Measurements from ENCODE around the gene IL12B.
A peak's percentile ranks its signal among the peaks of the same experiment; 100 is the strongest.
"Not testable (repeated sequence)": the region's sequence is repeated elsewhere in the genome, so short reads cannot be mapped to it uniquely, and the experiment has no call there.

Gene IL12B

DNA sequence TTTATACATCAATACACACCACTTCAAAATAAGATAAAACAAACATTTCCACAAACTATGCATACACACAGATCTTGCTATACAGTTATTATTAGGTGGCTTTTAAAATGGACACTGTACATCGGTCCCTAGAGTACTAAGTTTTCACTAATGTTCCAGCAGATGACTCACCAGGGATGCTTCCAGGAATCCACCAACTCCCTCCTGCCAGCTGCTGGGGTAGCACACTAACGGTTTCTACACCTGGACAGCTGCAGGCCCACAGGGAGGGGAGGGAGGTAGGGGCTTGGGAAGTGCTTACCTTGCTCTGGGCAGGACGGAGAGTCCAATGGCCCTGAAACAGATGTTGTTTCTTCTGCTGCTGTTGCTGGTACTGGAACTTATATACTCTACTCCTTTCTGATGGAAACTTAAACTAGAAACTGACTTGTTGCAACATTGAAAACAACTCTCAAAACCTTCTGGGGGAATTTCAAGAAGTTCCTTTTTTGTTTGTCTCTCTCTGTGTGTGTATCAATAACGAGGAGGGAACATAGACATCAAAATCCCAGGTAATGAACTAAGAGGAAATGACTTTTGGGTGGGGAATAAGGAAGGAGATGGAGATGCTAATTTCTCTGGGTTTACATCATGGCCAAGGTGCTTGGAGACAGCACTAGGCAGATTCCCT is at the start of gene IL12B:
TSS of gene IL12B (minus strand) at position 357 of the 670 bp plus-strand sequence. CDS start 3,705 bp downstream, outside the sequence.
- no peak for DNase-seq (ENCODE audit: low read depth in 2 of 3, low spot score in 1 of 3)

DNA sequence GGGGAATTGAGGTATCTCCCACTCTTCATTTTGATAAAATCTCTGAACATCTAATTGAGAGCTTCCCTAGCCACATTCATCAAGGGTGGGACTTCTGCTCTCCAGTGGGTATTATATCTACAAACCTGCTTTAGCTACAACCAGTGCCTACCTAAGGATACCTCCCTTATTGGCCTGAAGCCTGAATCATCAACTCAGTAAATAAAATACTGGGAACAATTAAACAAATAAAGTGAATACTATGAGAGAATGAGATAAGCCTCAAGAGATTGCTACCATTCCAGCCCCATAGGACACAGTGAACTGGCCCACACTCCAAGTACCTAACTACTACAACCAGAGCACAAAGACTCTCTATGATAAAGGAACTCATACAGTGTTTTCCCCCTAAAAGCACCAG is 47.4 kb upstream of the IL12B start:
- DNase-seq (ENCODE audit: low read depth in 2 of 3, low spot score in 1 of 3) = no peak

DNA sequence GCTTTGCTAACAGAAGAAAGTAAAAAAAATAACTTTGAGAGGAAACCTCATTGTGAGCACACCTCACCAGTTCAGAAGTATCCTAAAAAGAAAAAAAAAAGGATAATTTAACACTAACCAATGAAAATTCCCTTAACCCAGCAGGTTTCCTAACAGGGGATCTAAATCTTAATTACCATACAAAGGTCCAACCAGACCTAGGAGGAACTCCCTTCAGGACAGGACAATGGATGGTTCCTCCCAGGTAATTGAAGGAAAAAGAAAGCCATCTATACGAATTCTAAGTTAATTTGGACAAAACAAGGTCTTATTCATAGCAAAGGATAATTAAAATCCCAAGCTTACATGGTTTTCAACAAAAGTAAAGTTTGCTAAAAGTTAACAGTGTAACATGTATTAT is 37.6 kb upstream of the IL12B start:
- not testable (repeated sequence) for DNase-seq (ENCODE audit: low read depth in 2 of 3, low spot score in 1 of 3)

DNA sequence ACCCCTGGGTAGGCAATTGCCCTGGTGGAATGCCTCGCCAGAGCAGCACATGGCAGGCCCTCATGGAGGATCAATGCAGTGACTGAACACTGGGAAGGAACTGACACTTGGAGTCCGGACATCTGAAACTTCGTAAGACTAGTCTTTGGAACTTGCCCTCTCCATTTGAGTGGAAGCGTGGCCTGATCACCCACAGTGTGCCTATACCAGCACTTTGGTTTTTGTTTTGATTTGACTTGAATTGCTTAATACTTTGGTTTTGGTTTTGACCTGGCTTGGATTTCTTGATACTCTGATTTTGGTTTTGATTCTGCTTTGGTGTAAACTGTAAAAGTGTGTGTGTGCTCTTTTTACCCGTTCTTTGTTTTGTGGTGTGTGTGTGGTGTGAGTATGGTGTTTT is 36.5 kb upstream of the IL12B start:
- DNase-seq (ENCODE audit: low read depth in 2 of 3, low spot score in 1 of 3) = not testable (repeated sequence)

DNA sequence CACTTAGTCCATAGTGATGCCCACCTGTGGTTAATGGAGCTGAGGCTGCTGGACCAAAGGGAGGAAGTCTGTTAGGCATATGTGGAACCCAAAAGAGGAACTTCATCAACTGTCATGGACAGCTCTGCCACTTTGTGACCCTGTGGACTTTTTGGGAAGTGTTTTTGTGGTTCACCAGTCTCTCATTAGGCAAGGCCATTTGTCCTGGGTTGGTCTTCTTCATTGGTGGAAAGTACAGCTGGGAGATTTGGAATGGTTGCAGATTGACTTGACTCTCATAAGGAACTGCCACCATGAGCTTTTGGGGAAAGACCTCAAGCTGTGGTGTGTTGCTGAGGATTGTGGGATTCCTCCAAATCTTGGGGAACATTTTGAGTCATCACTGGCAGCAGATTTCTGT is 31.9 kb upstream of the IL12B start:
- DNase-seq (ENCODE audit: low read depth in 2 of 3, low spot score in 1 of 3) = no peak

DNA sequence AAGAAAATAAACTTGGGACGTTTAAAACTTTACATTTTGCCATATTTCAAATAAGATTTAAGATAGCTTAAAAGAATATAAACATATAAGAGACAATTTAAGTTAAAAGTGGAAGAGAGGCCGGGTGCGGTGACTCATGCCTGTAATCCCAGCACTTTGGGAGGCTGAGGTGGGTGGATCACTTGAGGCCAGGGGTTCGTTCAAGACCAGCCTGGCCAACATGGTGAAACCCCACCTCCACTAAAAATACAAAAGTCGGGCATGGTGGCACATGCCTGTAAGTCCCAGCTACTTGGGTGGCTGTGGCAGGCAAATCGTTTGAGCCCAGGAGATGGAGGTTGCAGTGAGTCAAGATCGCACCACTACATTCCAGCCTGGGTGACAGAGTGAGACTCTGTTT is 29.6 kb upstream of the IL12B start:
- not testable (repeated sequence) for DNase-seq (ENCODE audit: low read depth in 2 of 3, low spot score in 1 of 3)

DNA sequence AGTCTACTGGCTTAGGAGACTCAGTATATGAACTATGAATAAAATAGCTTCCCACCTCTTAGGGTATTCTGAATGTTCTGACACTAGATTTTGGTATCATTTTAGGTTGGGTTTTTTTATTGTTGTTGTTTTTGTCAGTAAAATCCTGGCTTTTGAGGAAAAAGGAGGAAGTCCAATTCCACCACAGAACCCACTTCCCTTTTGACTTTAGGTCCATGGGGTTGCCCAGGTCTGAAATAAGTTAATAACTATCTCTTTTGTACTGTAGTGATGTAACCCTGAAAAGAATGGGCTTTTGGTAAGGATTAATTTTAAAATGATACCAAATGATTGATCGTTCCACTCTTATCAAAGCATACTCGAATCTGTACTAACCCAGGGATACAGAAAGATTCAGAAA is 29.1 kb upstream of the IL12B start:
- DNase-seq (ENCODE audit: low read depth in 2 of 3, low spot score in 1 of 3) = no peak

DNA sequence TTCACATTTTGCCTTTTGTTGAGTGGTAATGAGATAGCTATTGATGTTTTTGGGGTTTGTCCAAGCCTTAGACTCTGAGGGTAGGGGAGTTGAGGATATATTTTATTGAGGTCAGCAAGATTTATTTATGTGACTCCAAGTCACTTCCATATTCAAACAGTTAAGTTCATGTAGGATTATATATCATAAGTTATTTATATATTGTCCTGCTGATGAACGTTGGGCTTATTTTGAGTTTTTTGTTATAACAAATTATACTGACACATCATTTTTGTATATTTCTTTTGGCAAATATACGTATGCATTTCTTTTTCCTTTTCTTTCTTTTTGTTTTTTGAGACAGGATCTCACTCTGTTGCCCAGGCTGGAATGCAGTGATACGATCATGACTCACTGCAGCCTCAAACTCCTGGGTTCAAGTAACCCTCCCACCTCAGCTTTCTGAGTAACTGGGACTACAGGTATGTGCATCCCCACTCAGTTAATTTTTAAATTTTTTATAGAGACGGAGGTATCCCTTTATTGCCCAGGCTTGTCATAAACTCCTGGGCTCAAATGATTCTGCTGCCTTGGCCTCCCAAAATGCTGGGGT is 23.5 kb upstream of the IL12B start:
- no peak for DNase-seq (ENCODE audit: low read depth in 2 of 3, low spot score in 1 of 3)

DNA sequence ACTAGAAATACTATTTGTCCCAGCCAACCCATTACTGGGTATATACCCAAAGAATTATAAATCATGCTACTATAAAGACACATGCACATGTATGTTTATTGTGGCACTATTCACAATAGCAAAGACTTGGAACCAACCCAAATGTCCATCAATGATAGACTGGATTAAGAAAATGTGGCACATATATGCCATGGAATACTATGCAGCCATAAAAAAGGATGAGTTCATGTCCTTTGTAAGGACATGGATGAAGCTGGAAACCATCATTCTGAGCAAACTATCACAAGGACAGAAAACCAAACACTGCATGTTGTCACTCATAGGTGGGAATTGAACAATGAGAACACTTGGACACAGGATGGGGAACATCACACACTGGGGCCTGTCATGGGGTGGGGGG is 20.4 kb upstream of the IL12B start:
- not testable (repeated sequence) for DNase-seq (ENCODE audit: low read depth in 2 of 3, low spot score in 1 of 3)

DNA sequence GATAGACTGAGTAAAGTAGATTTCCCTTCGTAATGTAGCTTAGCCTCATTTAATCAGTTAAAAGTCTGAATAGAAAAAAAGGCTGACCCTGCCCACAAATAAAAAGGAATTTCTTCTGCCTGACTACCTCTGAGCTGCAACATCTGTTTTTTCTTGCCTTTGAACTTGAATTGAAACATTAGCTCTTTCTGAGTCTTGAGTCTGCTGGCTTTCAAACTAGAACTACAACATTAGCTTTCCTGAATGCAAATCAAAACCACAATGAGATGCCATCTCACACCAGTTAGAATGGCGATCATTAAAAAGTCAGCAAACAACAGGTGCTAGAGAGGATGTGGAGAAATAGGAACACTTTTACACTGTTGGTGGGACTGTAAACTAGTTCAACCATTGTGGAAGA is 19.9 kb upstream of the IL12B start:
- DNase-seq (ENCODE audit: low read depth in 2 of 3, low spot score in 1 of 3) = not testable (repeated sequence)

DNA sequence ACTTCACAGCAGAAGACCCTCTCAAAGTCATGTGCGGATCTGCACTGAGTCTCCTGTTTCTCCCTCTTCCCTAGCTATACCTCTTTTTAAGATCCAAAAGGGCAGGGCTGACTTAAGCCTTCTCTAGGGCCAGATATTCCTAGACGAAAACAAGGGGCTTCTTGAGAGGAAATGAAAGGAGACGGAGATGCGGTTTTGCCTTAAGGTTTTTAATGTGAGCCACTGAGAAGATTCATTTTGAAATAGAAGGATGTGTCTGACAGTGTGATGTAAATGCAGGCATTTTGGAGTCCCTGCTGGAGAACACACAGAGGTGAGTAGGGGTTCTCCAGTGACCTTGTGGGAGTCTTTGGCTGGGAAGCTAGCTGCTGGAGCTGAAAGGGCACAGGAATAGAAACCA is 15.6 kb upstream of the IL12B start:
- DNase-seq (ENCODE audit: low read depth in 2 of 3, low spot score in 1 of 3) = no peak

DNA sequence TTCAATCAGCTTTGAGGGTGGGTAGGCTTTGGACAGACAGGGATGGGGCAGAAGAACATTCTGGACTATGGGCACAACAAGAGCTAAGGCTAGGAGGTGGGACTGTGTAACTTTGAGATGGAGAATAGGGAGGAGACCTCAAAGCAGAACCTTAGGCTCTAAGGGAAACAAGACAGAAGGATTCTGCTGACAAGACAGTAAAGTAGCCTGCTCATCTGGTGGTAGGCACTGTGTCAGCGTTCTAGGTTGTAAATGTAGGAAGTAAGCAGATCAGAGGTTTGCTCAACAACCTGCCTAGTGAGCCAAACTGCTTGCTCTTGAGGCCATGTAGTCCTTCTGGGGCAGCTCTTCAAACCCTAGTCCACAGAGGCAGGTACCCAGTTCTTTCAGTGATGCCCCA is 15.0 kb upstream of the IL12B start:
- no peak for DNase-seq (ENCODE audit: low read depth in 2 of 3, low spot score in 1 of 3)

DNA sequence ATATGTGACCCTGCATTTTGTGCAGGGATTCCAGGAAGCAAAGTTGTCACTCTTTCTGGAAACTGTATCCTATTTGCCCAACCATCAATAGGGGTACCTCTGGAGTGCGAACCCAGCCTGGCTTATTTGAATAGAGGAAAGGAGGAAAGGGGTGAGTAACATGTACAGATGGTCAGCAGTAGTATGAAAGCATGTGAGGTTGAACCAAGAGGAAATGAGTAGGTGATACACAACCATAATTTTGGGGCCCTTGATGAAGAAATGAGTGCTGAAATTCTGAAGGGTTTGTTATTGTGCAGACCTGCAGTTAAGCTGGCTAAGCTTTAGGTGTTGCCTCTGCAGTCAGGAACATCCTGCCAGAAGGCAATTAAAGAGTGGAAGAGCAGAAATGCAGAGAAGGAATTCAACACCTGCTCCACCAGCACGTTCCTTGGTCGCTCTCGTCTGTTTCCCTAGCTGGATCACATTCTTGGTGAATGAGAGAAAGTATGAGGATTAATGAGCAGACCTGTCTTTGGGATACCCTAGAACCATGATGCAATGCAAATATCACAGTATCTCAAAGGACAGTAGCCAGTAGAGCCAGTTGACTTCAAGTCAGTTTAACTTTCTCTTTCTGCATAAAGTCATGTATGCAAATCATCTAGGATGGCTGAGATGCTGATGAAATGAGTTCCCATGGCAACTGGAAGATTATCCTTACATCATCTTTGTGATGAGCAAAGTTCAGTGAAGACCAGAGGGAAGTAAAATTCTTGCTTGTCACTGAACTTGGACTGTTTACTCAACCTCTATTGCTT is 13.2 kb upstream of the IL12B start:
- DNase-seq (ENCODE audit: low read depth in 2 of 3, low spot score in 1 of 3) = no peak

DNA sequence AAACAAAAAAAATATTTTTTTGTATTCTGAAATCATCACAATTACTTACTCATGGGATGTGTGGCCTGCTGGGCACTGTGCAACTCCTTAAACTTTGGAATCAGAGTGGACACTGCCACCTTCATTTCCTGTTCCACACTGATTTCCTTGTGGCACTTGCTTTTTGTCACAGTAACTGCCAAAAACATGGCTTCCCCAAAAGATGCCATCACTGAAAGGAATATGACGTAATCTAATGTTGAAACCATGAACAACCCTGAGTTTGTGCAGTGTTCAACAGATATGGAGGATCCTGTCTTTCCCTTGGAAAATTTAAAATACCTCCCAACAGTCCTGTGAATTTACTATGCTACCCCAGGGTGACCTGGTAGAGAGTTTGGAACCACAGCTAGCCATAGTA is 12.6 kb upstream of the IL12B start:
- no peak for DNase-seq (ENCODE audit: low read depth in 2 of 3, low spot score in 1 of 3)

DNA sequence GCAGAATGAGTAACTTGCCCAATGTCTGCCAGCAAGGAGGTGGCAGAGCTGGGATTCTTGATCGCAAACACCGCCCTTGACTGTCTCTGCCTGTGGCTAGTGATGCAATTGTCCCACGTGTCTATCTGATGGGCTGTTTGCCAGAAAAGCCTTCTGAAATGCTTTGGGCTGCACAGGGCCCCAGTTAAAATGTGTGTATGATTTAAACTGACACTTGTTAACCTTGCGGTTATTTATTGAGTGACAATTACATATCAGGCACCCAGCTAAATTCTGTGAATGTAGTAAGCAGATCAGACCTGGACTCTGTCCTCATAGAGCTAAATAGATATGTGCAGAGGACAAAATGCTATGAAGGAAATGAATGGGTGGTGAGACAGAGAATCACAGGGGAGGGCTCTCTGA is 11.6 kb upstream of the IL12B start:
- DNase-seq (ENCODE audit: low read depth in 2 of 3, low spot score in 1 of 3) = peak; percentile 18 to 32 (median 24)

DNA sequence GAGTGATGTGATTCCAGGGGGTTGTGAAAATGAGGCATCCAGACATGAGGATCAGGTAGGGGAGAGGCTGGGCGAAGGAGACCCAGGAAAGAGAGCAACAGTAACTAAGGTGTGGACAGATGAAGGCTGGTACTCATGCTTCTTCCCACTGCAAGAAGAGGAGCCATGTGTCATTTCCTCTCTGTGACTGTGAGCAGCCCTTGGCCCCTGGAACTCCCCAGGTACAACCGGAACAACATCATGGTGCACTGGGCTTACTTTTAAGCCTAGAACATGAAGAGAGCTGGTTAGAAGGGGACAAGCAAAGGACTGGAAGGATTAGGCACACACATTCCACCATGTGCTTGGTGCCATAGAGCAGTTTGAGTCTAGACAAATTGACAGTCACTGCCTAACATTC is 10.9 kb upstream of the IL12B start:
- DNase-seq (ENCODE audit: low read depth in 2 of 3, low spot score in 1 of 3) = no peak

DNA sequence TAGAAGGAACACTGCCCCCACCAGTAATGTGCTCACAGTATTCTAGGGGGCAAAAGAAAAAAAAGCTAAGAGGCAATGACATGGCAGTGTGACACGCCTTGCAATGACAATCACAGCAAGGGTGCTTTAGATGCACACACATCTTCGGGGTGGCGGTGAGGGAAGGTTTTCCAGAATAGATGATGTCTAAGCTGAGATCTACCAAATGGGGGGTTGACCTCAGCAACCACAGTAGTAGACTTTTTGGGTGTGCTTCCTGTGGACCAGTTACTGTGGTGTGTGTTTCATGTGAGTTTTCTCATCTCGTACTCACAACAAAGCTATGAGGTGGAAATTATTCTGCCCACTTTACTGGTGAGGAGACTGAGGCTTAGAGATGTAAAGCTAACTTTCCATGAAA is 10.2 kb upstream of the IL12B start:
- no peak for DNase-seq (ENCODE audit: low read depth in 2 of 3, low spot score in 1 of 3)

DNA sequence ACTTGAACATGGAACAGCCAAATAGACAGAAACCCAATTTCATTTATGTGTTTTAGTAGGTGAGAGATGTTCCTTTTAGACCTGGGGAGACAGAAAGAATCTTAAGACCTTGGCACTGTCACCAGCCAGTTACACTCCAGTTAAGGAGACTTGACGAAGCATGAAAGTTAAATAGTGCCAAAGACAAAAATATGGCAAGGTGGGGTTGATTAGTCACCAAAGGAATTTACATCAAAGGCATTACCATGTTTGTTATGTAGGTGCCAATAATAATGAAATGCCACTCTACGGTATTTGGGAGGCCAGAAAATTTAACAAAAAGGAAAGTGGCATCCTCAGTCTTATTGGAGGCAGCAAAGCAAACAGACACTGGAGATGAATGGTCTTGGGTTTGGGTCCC is 9.2 kb upstream of the IL12B start:
- no peak for DNase-seq (ENCODE audit: low read depth in 2 of 3, low spot score in 1 of 3)

DNA sequence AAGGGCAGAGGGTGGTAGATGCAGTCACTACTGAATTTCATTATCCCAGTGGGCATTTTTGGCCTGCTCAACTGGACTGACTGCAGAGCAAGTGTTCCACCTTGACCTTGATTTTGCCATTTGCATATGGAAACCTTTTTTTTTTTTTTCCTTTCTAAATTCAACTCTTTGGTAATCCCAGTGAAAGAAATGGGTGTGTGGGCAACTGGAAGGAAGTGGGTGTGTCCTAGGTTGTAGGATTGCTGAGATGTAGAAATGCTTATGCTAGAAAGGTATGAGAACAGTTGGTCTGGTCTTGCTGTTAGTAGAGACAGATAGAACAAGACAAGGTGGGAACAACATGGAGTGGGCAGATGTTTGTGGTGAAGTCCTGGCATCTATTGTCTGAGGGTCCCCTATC is 7.8 kb upstream of the IL12B start:
- DNase-seq (ENCODE audit: low read depth in 2 of 3, low spot score in 1 of 3) = no peak

DNA sequence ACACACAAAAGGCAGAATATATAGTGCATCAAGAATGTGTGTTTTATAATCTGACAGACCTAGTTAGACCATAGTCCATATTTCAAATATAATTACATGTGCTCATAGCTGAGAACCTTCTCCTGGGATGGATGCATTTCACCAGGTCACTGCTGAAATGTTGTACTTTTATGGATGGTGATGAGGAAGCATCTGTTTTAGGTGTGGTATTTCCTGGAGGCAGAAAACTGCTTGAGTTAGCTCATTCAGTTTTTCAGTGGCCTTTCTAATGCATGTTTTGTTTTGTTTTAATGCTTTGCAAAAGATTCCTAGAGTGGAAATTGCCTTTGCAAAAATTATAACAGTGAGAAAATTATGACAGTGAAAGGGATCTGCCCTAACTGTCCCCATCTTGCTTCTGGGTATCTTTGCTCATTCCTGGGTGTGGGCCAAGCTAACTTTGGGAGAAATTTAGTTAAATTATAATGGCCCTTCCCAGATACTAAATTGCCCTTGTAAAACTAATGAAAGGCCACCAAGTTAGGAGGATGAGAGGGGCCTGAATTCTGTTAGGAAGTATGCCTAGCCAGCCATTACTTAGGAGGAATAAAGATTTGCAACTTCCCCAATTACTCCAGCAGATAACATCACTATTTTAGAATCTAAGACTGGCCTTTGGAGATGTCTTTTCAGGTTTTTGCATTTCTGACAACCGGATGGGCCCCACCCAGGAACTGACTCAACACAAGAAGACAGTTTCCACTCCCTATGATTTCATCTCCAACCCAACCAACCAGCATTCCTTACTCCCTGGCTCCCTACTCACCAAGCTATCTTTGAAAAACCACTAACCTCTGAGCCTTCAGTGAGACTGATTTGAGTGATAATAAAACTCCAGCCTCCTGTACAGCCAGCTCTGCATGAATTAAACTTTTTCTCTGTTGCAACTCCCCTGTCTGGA is 7.0 kb upstream of the IL12B start:
- DNase-seq (ENCODE audit: low read depth in 2 of 3, low spot score in 1 of 3) = peak in 1 of 3 donors; percentile 19

DNA sequence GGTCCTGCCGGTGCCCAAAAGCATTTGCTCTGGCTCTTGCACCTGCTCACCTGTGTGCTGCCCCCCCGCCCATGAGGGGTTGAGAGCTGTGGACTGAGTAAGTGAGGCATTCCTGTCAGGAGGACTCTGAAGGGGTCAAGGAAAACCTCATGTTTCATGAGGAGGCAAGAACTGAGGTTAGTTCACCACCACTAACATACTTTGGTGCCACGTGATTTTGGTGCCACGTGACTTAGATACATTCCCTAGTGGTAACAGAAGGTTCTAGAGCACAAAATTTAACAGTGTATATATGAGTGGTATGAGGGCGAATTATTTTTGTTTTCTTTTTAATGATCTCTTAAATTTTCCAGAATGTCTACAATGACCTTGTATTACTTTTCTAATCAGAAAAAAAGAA is 6.3 kb upstream of the IL12B start:
- DNase-seq (ENCODE audit: low read depth in 2 of 3, low spot score in 1 of 3) = no peak

Measured in stimulated activated CD4-positive, alpha-beta T cell treated with anti-CD3 and anti-CD28 coated beads, Interleukin-12 subunit alpha, Interleukin-12 subunit beta, amount 100 ng/mL, for 48 hours (primary cell).